Activated naive CD8-positive, alpha-beta T cell treated with anti-CD3 and anti-CD28 coated beads, Interleukin-2, amount 50 U/mL, for 16 hours (primary cell): ENCODE measurements around the gene CCDC192.

Experiments
- DNase-seq: peaks from one replicate; pipeline ENCODE4 v3.0.0-alpha.2; 2020; ENCODE audit warnings: low read depth, low spot score

Gene CCDC192

GRCh38 chr5:127922603-127923002 is 219.4 kb downstream of the CCDC192 start:
- DNase-seq, result no peak

- no peak for DNase-seq
Observed at GRCh38 chr5:127923804-127924570, 220.8 kb downstream of the CCDC192 start.

DNA sequence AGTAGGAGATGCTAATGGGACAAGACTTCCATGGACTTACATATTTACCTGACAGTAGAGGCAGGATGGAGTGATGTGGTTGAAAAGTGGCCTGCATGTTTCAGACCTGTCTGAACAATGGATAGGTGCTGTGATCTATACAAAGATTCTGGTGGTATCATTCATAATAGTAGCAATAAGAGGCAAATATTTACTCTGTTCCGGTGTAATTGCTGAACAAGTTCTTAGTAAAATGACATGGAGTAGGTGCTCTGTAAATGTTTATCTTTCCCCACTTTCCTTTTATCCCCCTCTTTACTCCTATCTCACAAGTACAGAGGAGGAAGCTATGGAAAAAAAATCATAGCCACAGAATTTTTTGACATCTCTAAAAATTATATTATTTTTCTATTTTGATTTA is 221.4 kb downstream of the CCDC192 start:
- DNase-seq, result no peak

DNA sequence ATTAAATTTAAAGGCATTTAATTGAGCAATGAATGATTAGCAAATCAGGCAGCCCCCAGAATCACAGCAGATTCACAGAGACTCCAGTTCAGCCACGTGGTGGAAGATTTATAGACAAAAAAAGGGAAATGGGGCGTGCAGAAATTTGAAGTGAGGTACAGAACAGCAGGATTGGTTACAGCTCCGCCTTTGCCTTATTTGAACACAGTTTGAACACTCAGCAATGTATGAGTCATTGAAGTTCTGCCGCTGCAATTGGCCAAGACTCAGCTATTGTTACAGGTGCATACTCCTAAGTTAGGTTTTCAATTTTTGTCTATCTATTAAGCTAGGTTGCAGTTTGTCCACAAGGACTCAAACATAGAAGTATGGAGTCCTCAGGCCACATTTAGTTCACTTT is 222.7 kb downstream of the CCDC192 start:
- no peak for DNase-seq

DNA sequence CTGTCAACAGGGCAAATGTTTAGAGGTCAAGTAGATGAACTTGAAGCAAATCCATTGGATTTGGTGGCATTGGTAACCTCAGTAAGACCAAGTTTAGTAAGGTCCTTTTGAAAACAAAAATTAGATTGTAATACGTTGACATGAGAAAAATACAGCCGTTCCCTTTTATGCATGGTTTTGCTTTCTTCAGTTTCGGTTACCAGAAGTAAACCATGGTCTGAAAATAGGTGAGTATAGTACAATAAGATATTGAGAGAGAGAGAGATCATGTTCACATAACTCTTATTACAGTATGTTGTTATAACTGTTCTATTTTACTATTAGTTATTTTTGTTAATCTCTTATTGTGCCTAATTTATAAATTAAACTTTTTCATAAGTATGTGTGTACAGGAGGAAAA is 223.8 kb downstream of the CCDC192 start:
- DNase-seq, result no peak

DNA sequence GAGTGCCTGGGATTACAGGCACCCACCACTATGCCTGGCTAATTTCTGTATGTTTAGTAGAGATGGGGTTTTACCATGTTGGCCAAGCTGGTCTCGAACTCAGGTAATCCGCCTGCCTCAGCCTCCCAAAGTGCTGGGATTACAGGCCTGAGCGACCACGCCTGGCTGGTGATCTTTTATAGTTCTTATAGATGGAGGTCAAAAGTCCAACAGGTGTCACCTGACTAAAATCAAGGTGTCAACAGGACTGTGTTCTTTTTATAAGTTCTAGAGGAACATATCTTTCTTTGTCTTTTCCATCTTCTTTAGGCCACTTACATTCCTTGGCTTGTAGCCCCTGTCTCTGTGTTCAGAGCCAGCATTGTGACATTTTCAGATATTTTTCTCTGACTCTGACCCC is 224.9 kb downstream of the CCDC192 start:
- DNase-seq, result no peak

GRCh38 chr5:127930311-127930710 is 227.1 kb downstream of the CCDC192 start:
- DNase-seq, result no peak

GRCh38 chr5:127931396-127931795 is 228.2 kb downstream of the CCDC192 start:
- no peak for DNase-seq

- no peak for DNase-seq
Observed at GRCh38 chr5:127933348-127933747, 230.2 kb downstream of the CCDC192 start.

- DNase-seq, result no peak
Observed at GRCh38 chr5:127934791-127935256, 231.6 kb downstream of the CCDC192 start.

- DNase-seq, result no peak
Observed at GRCh38 chr5:127935398-127935797, 232.2 kb downstream of the CCDC192 start.

DNA sequence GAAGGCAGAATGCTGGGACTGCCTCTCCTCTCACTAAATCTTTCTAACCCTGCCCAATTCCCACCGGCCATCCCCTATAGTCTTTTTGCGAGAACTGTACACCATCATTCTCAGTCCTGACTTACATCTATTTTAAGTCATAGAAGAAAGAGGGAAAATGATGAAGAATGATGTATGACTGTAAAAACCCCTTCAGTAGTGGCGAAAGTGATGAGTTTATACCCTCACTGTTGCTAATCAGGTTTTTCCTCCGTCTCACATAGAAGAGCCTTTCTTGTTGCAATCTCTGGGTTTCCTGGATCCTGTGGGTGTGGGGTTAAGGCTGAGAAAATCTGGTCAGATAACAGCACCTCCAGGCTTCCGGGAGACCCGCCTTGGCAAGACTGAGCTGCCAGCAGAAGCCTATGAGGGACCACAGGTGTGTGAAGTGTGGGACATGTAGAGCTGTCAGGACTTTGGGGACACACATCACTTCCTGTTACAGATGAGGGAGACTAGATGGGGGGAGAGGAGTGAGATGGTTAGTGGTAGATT is 233.3 kb downstream of the CCDC192 start:
- no peak for DNase-seq

- no peak for DNase-seq
Observed at GRCh38 chr5:127938746-127939145, 235.6 kb downstream of the CCDC192 start.

DNA sequence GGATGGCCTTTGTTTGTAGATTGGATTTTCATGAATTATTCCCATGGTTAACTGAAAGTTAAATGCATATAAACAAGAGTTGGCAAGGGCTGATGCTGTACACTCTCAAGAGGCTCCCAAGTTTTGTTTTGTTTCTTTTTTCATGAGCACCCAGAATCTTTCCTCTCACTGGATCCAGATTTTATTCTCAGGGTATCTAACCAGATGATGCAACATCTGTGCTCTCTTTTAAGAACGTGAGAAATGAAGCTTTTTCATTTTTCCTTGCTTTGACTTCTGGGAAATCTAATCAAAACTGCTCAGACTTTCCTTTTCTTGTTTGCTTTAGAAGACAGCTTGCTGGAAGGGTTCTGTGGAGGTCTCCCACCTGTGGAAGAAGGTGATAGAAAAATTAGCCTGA is 237.7 kb downstream of the CCDC192 start:
- DNase-seq, result no peak

- DNase-seq, result no peak
Observed at GRCh38 chr5:127941646-127942045, 238.5 kb downstream of the CCDC192 start.

DNA sequence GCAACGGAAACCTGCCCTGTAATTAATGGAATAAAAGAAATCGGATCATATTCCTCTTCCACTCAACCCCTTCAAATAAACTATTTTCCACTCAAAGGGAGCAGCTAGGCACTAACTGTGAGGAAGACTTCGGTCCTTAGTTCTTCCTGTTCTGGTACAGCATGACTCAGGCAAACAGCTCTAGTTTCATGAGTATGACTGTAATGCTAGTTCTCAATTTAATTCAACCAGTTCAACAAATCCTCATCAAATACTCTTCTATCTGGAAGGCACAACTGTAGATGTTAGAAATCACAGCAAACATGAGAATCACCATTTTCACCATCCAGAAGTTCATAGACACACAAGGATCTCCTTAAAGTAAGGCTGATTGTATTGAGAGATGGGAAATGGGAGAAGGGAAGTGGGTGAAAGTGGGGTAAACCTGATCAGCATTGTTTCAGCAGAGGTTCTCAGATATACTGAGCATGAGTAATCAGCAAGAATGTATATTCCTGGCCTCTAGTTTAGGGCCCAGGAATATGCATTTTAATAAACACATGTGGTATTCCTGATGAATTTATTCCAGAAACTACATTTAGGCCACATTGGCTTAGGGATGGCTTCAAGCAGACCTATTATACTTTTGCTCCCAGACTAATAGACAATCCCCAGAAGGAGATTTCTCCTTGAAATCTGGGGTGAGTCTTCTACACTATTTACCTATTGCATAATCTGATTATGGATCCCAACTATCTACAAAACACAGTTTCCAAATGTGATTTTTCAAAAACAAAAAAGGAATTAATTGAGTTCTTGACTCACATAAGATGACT is 239.3 kb downstream of the CCDC192 start:
- DNase-seq, result no peak

DNA sequence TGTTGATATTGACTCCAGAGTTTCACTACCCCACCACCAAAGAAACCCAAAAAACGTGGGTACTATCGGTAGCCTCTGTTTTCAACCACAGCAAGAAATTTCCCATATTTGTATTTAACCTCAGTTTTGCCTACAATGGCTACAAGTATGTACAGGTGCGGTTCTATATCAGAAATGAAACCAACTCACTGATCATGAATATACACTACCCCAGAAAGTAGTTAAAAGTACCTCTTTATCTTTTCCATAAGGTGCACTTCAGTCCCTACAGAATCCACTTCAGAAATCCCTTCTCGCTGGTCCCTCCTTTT is 239.8 kb downstream of the CCDC192 start:
- DNase-seq, result no peak

DNA sequence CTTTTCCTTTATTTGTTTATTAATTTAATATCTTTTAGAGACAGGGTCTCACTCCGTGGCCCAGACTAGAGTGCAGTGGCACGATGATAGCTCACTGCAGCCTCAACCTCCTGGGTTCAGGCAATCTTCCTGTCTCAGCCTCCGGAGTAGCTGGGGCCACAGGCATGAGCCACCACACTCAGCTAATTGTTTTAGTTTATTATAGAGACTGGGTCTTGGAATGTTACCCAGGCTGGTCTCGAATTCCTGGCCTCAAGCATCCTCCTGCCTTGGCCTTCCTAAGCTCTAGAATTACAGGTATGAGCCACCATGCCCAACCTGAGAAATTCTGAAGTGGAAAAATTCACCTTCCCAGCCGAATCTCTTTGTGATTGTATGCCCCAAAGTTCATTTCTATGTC is 240.9 kb downstream of the CCDC192 start:
- no peak for DNase-seq

DNA sequence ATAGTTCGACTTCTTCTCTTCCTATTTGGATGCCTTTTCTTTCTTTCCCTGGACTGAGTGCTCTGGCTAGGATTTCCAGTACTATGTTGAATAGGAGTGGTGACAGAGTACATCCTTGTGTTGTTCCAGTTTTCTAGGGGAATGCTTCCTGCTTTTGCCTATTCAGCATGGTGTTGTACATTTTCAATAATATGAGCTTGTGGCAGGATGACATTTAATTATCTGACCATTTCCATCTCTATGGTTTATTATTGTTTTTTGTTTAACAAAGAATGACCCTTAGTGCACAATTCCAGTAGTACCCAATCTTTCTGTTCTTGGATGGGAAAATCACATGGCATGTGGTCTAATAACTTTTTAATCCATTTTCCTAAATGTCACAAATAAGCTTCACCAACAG is 244.8 kb downstream of the CCDC192 start:
- no peak for DNase-seq

GRCh38 chr5:127950707-127951391 is 247.7 kb downstream of the CCDC192 start:
- no peak for DNase-seq

DNA sequence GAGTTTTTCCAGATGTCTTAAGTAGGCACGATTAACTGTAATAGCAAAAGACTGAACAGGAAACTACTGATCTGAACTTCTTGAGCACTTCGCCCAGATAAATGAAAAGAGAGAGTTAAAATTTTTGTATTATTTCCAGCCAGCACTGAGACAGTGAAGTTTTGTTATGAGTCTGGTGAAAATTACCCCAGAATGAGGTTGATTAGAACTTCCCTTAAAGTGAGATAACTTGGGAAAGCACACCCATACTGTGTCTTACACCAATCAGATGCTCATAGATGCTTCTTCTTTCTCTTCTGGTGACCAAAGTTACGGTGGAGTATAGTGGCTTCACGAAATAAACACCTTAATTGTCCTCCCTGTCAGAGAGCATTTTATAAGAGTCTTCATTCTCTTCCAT is 248.6 kb downstream of the CCDC192 start:
- no peak for DNase-seq

DNA sequence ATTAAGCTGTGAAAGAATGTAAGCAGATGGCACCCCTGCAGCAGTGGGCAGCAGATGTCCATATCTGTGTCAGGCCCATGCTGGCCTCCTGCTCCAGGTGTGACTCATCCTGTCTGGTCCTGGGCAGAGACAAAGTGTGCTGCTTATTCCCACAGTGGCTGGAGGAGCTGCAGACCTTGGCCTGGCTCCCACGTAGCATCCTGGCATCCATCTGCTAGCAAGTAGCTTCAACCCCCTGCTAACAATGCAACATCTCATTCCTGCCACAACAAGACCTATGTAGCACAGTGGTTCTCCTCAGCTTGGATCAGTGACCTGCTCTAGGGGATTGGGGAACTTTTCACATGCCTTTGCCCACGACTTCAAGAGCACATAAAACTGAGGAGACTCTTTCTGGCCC is 254.0 kb downstream of the CCDC192 start:
- no peak for DNase-seq
